ENCODE measurements around the gene RHOV.
A peak's percentile ranks its signal among the peaks of the same experiment; 100 is the strongest.

RHOV gene

GRCh38 chr15:40873694-40874561, at the start of gene RHOV:
Gene RHOV, minus strand, starts transcription at chr15:40874234. Its CDS starts 95 bp downstream, at chr15:40874139.
- peak; percentile 70 to 77 for ATAC-seq

- no peak for ATAC-seq
Observed at GRCh38 chr15:40923551-40923950, 49.5 kb upstream of the RHOV start.

- no peak for ATAC-seq
Observed at GRCh38 chr15:40922608-40923005, 48.6 kb upstream of the RHOV start.

- no peak for ATAC-seq
Observed at GRCh38 chr15:40921949-40922607, 48.0 kb upstream of the RHOV start.

GRCh38 chr15:40918799-40919392, 44.9 kb upstream of the RHOV start:
- ATAC-seq, result no peak

- ATAC-seq, result no peak
Observed at GRCh38 chr15:40918146-40918798, 44.2 kb upstream of the RHOV start.

GRCh38 chr15:40917585-40917984, 43.6 kb upstream of the RHOV start:
- no peak for ATAC-seq

GRCh38 chr15:40915679-40916078, 41.6 kb upstream of the RHOV start:
- ATAC-seq, result no peak

- no peak for ATAC-seq
Observed at GRCh38 chr15:40915116-40915661, 41.2 kb upstream of the RHOV start.

- no peak for ATAC-seq
Observed at GRCh38 chr15:40914486-40914885, 40.5 kb upstream of the RHOV start.

GRCh38 chr15:40914013-40914412, 40.0 kb upstream of the RHOV start:
- no peak for ATAC-seq

- no peak for ATAC-seq
Observed at GRCh38 chr15:40912478-40912877, 38.4 kb upstream of the RHOV start.

GRCh38 chr15:40911693-40912092, 37.7 kb upstream of the RHOV start:
- ATAC-seq, result no peak

- no peak for ATAC-seq
Observed at GRCh38 chr15:40911141-40911540, 37.1 kb upstream of the RHOV start.

GRCh38 chr15:40909662-40910630, 35.9 kb upstream of the RHOV start:
- no peak for ATAC-seq

GRCh38 chr15:40908095-40908494, 34.1 kb upstream of the RHOV start:
- no peak for ATAC-seq

- peak; percentile 42 to 49 for ATAC-seq
Observed at GRCh38 chr15:40906991-40907802, 33.2 kb upstream of the RHOV start.

GRCh38 chr15:40906091-40906990, 32.3 kb upstream of the RHOV start:
- ATAC-seq, result peak; percentile 80 to 83

GRCh38 chr15:40904552-40905201, 30.6 kb upstream of the RHOV start:
- ATAC-seq, result no peak

All from activated CD4-positive, CD25-positive, alpha-beta regulatory T cell treated with anti-CD3 and anti-CD28 coated beads, Interleukin-2, amount 50 U/mL, for 24 hours (primary cell).